Measurements from ENCODE around the gene NELFA. TPM values are rescaled to one million over a fixed set of nuclear protein-coding genes. Genes with fewer than 3 reads are reported as not detected.

NELFA gene
- total RNA-seq, 1 donor from 2014 or later = 39.6 TPM

DNA sequence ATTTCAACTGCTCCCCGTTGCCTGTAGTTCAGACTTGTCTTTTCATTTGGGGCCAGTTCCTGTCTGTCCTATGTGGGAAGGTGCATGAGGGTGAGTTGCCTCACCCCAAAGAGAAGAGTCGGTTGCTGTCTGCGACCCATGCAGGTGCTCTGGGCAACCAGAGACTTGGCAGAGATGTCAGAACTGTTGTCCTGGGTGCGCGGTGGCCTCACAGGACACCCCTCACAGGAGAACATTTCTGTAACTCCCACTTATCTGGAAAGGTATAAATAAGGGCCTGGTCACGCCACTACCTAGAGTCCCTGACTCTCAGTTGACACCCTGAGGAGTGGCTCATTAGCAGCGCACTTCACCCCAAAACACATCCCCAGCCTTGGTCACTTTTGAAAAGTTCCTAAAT is 40.6 kb upstream of the NELFA start:
- Mint-ChIP-seq H3K27me3 (ENCODE audit: unreplicated experiment) (peaks cover 1% of the 10 kb centered on the region), H3K4me1 (ENCODE audit: low read depth, unreplicated experiment) (no peaks in the 10 kb centered on the region), H3K36me3 (ENCODE audit: unreplicated experiment) (peaks cover 5% of the 10 kb centered on the region), H3K4me3 (ENCODE audit: unreplicated experiment) (no peak overlapping the region), H3K27ac (ENCODE audit: unreplicated experiment) (no peak overlapping the region), H3K9me3 (ENCODE audit: unreplicated experiment) (peaks cover 2% of the 10 kb centered on the region)
- no peak for TF ChIP-seq CTCF (IDR thresholded peaks at IDR 0.05; ENCODE audit: partially characterized antibody, unreplicated experiment)
- no peak for DNase-seq

- no peaks in the 10 kb centered on the region for H3K9me3 Mint-ChIP-seq (ENCODE audit: unreplicated experiment)
- no peak overlapping the region for H3K27ac Mint-ChIP-seq (ENCODE audit: unreplicated experiment)
- DNase-seq = no peak
- H3K4me3 Mint-ChIP-seq (ENCODE audit: unreplicated experiment) = no peak overlapping the region
- peaks cover under 1% of the 10 kb centered on the region for H3K36me3 Mint-ChIP-seq (ENCODE audit: unreplicated experiment)
- no peak for TF ChIP-seq CTCF (IDR thresholded peaks at IDR 0.05; ENCODE audit: partially characterized antibody, unreplicated experiment)
- peaks cover 1% of the 10 kb centered on the region for H3K27me3 Mint-ChIP-seq (ENCODE audit: unreplicated experiment)
- no peaks in the 10 kb centered on the region for H3K4me1 Mint-ChIP-seq (ENCODE audit: low read depth, unreplicated experiment)
Observed at GRCh38 chr4:2048831-2049230, 40.1 kb upstream of the NELFA start.

- Mint-ChIP-seq H3K27ac (ENCODE audit: unreplicated experiment) (no peak overlapping the region), H3K27me3 (ENCODE audit: unreplicated experiment) (peaks cover 1% of the 10 kb centered on the region), H3K9me3 (ENCODE audit: unreplicated experiment) (no peaks in the 10 kb centered on the region), H3K4me3 (ENCODE audit: unreplicated experiment) (no peak overlapping the region), H3K36me3 (ENCODE audit: unreplicated experiment) (no peaks in the 10 kb centered on the region), H3K4me1 (ENCODE audit: low read depth, unreplicated experiment) (no peaks in the 10 kb centered on the region)
- no peak for DNase-seq
- TF ChIP-seq CTCF (IDR thresholded peaks at IDR 0.05; ENCODE audit: partially characterized antibody, unreplicated experiment) = no peak
Observed at GRCh38 chr4:2047781-2048581, 39.2 kb upstream of the NELFA start.

- H3K27ac Mint-ChIP-seq (ENCODE audit: unreplicated experiment) = no peak overlapping the region
- H3K27me3 Mint-ChIP-seq (ENCODE audit: unreplicated experiment) = peaks cover 1% of the 10 kb centered on the region
- TF ChIP-seq CTCF (IDR thresholded peaks at IDR 0.05; ENCODE audit: partially characterized antibody, unreplicated experiment) = no peak
- H3K4me3 Mint-ChIP-seq (ENCODE audit: unreplicated experiment) = no peak overlapping the region
- no peaks in the 10 kb centered on the region for H3K9me3 Mint-ChIP-seq (ENCODE audit: unreplicated experiment)
- no peaks in the 10 kb centered on the region for H3K4me1 Mint-ChIP-seq (ENCODE audit: low read depth, unreplicated experiment)
- no peak for DNase-seq
- H3K36me3 Mint-ChIP-seq (ENCODE audit: unreplicated experiment) = no peaks in the 10 kb centered on the region
Observed at GRCh38 chr4:2047031-2047660, 38.4 kb upstream of the NELFA start.

Data from glutamatergic neuron (in vitro differentiated cells).